GM23248 (cell line): ENCODE measurements around the gene DAB1.

Source experiments
- EZH2 ChIP-seq: fragments of 200-600 bp; sonication (generic); IDR thresholded peaks from 2 replicates; pipeline ENCODE4 v1.6.1; 2018; ENCODE audit warnings: antibody characterized with exemption, mild to moderate bottlenecking; ENCODE audit not compliant: insufficient read depth, poor library complexity, severe bottlenecking
- EZH2phosphoT487 ChIP-seq: fragments of 200-600 bp; sonication (generic); IDR thresholded peaks from 2 replicates; pipeline ENCODE4 v1.6.1; 2018; ENCODE audit warnings: antibody characterized with exemption, moderate library complexity, mild to moderate bottlenecking, low read depth; ENCODE audit not compliant: insufficient read depth

DNA sequence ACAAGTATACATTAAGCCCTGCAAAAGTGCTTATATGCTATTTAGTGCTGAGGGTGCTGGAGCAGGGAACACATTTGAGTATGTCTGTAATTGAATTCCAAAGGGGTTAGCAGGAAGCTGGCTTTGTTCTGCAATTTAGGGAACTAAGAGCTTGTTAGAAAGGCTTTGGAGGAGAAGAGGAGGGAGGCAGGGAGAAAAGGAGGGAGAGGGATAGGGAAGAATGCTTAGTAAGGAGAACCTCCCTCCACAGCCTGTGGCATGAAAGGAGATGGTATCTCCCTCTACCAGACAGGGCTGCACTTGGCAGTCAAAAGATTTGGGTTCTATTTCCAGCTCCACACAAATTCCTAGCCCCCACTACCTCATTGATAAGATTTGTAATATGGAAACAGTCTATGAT, 217.8 kb downstream of the DAB1 start:
- TF ChIP-seq EZH2: no peak
- no peak for TF ChIP-seq EZH2phosphoT487
